Measurements from ENCODE around the gene LAG3. TPM values are rescaled to one million over a fixed set of nuclear protein-coding genes. Genes with fewer than 3 reads are reported as not detected.

The LAG3 gene
- total RNA-seq, 1 experiment from 2014 or later: 2.2 TPM

DNA sequence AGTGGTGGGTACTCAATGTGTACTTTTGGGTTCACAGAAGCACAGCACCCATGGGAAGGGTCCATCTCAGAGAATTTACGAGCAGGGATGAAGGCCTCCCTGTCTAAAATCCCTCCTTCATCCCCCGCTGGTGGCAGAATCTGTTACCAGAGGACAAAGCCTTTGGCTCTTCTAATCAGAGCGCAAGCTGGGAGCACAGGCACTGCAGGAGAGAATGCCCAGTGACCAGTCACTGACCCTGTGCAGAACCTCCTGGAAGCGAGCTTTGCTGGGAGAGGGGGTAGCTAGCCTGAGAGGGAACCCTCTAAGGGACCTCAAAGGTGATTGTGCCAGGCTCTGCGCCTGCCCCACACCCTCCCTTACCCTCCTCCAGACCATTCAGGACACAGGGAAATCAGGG, 47.8 kb downstream of the LAG3 start:
- no peak overlapping the region for H2AK5ac ChIP-seq (ENCODE audit: insufficient read length, low read length)
- no peak overlapping the region for H4K5ac ChIP-seq (ENCODE audit: insufficient read length, low read depth, low read length)
- H3K23me2 ChIP-seq (ENCODE audit: insufficient read length, low read depth, low read length, poor library complexity, severe bottlenecking): peaks cover 8% of the 10 kb centered on the region
- no peak overlapping the region for H2BK12ac ChIP-seq (ENCODE audit: insufficient read length, low read depth, low read length)
- no peak overlapping the region for H3K9ac ChIP-seq (ENCODE audit: extremely low read depth, insufficient read length, low read length)
- peaks cover 2% of the 10 kb centered on the region for H4K20me1 ChIP-seq (ENCODE audit: control insufficient read depth, insufficient read depth, insufficient read length)
- Mint-ChIP-seq H3K27me3 (ENCODE audit: low read depth) (peaks cover 66% of the 10 kb centered on the region), H3K27ac (no peak overlapping the region; a peak in 1 of 7 replicates), H3K4me1 (peaks cover 59 to 62% of the 10 kb centered on the region in 2 experiments), H3K9me3 (peaks cover 0 to 2% of the 10 kb centered on the region in 2 experiments; a peak in 1 of 5 replicates), H3K4me3 (peak overlapping the region in 1 of 2 experiments; percentile 85; a peak in 2 of 5 replicates), H3K36me3 (ENCODE audit: insufficient read depth in 1 of 3, low read depth in 3 of 3) (peaks cover 8 to 12% (median 10%) of the 10 kb centered on the region in 3 experiments; a peak in 6 of 7 replicates)
- H3K18ac ChIP-seq (ENCODE audit: insufficient read length, low read depth, low read length): no peak overlapping the region
- H2AFZ ChIP-seq (ENCODE audit: low read length): no peak overlapping the region
- no peak overlapping the region for H3K23ac ChIP-seq (ENCODE audit: insufficient read length, low read depth, low read length)
- H3K9me3 ChIP-seq (ENCODE audit: control insufficient read depth, low read depth, low read length): no peaks in the 10 kb centered on the region
- no peak overlapping the region for H3K27ac ChIP-seq (ENCODE audit: insufficient read length, low read depth, low read length)
- H3K79me2 ChIP-seq (ENCODE audit: insufficient read depth, low read length): no peaks in the 10 kb centered on the region
- H4K91ac ChIP-seq (ENCODE audit: insufficient read length, low read depth, low read length): no peak overlapping the region
- H4K8ac ChIP-seq (replicated peaks; ENCODE audit: insufficient read length, low read depth, low read length): no peak overlapping the region
- no peak overlapping the region for H3K4me2 ChIP-seq (ENCODE audit: insufficient read depth, insufficient read length, low read length)
- peaks cover 7% of the 10 kb centered on the region; the same call in 1 of the 2 replicates for H3K4me1 ChIP-seq (ENCODE audit: insufficient read depth, low read length)
- TF ChIP-seq, protein P1, sequence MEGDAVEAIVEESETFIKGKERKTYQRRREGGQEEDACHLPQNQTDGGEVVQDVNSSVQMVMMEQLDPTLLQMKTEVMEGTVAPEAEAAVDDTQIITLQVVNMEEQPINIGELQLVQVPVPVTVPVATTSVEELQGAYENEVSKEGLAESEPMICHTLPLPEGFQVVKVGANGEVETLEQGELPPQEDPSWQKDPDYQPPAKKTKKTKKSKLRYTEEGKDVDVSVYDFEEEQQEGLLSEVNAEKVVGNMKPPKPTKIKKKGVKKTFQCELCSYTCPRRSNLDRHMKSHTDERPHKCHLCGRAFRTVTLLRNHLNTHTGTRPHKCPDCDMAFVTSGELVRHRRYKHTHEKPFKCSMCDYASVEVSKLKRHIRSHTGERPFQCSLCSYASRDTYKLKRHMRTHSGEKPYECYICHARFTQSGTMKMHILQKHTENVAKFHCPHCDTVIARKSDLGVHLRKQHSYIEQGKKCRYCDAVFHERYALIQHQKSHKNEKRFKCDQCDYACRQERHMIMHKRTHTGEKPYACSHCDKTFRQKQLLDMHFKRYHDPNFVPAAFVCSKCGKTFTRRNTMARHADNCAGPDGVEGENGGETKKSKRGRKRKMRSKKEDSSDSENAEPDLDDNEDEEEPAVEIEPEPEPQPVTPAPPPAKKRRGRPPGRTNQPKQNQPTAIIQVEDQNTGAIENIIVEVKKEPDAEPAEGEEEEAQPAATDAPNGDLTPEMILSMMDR (conservative IDR thresholded peaks at IDR 0.05): no peak
- H2BK15ac ChIP-seq (ENCODE audit: low read depth, low read length): no peak overlapping the region
- H3T11ph ChIP-seq (ENCODE audit: low read length): no peak overlapping the region
- peaks cover 4% of the 10 kb centered on the region; the same call in 1 of the 2 replicates for H3K27me3 ChIP-seq (ENCODE audit: insufficient read depth, low read length)
- H3K56ac ChIP-seq (ENCODE audit: insufficient read length, low read depth, low read length): no peak overlapping the region
- WGBS (ENCODE audit: extremely low coverage, insufficient read length, low lambda C conversion rate): no CpG with 5 or more reads among the region's 5 CpGs
- H3K79me1 ChIP-seq (ENCODE audit: insufficient read depth, low read depth, low read length, poor library complexity, severe bottlenecking): no peaks in the 10 kb centered on the region
- H3K4ac ChIP-seq (ENCODE audit: low read depth, low read length): no peak overlapping the region
- H2BK120ac ChIP-seq (ENCODE audit: low read depth, low read length, poor library complexity, severe bottlenecking): no peak overlapping the region
- no peak overlapping the region for H2BK20ac ChIP-seq (ENCODE audit: low read depth, low read length, poor library complexity, severe bottlenecking)
- no peak overlapping the region for H3K14ac ChIP-seq (ENCODE audit: insufficient read depth, low read length)
- DNase-seq: no peak
- no peak overlapping the region for H2BK5ac ChIP-seq (ENCODE audit: insufficient read length, low read length)
